Activated CD4-positive, alpha-beta T cell treated with anti-CD3 and anti-CD28 coated beads for 4 hours (primary cell): ENCODE measurements around the gene RHEB.

Experiments
- DNase-seq, 2 donors: peaks; one replicate each; pipeline ENCODE4 v3.0.0-alpha.2; 2020

The RHEB gene

GRCh38 chr7:151501676-151502075 lies 18.0 kb downstream of the RHEB start:
- DNase-seq = no peak

- no peak for DNase-seq
Measured at GRCh38 chr7:151498495-151498894, 21.2 kb downstream of the RHEB start.

- no peak for DNase-seq
Measured at GRCh38 chr7:151497306-151497871, 22.3 kb downstream of the RHEB start.

- no peak for DNase-seq
Measured at GRCh38 chr7:151495360-151495759, 24.3 kb downstream of the RHEB start.

- DNase-seq = no peak
Measured at GRCh38 chr7:151494298-151495284, 25.1 kb downstream of the RHEB start.

GRCh38 chr7:151493083-151493482 lies 26.6 kb downstream of the RHEB start:
- DNase-seq = no peak

- DNase-seq = no peak
Measured at GRCh38 chr7:151491859-151492258, 27.8 kb downstream of the RHEB start.

- DNase-seq = no peak
Measured at GRCh38 chr7:151490456-151491105, 29.1 kb downstream of the RHEB start.

GRCh38 chr7:151489498-151489897 lies 30.2 kb downstream of the RHEB start:
- DNase-seq = no peak

GRCh38 chr7:151488096-151488495 lies 31.6 kb downstream of the RHEB start:
- DNase-seq = no peak

- no peak for DNase-seq
Measured at GRCh38 chr7:151487228-151487627, 32.5 kb downstream of the RHEB start.

- no peak for DNase-seq
Measured at GRCh38 chr7:151486074-151486473, 33.6 kb downstream of the RHEB start.

- no peak for DNase-seq
Measured at GRCh38 chr7:151484971-151485707, 34.6 kb downstream of the RHEB start.

- no peak for DNase-seq
Measured at GRCh38 chr7:151483711-151483983, 36.0 kb downstream of the RHEB start.

GRCh38 chr7:151482883-151483710 lies 36.6 kb downstream of the RHEB start:
- DNase-seq = no peak

- no peak for DNase-seq
Measured at GRCh38 chr7:151481650-151482505, 37.8 kb downstream of the RHEB start.

GRCh38 chr7:151477867-151478266 lies 41.8 kb downstream of the RHEB start:
- DNase-seq = no peak

GRCh38 chr7:151472644-151473380 lies 46.9 kb downstream of the RHEB start:
- DNase-seq = no peak

GRCh38 chr7:151470711-151471110 lies 49.0 kb downstream of the RHEB start:
- no peak for DNase-seq

- DNase-seq = no peak
Measured at GRCh38 chr7:151469281-151469680, 50.4 kb downstream of the RHEB start.
